Tibial nerve (tissue), 4 donors: ENCODE results near the gene NTRK3. TPM values are rescaled to one million over a fixed set of nuclear protein-coding genes. Genes with fewer than 3 reads are reported as not detected.
"Not testable (repeated sequence)": the region's sequence is repeated elsewhere in the genome, so short reads cannot be mapped to it uniquely, and the experiment has no call there.

Source experiments
- DNase-seq, 2 donors: peaks; one replicate each; pipeline ENCODE4 v3.0.0-alpha.2; 2019; ENCODE audit warnings: low spot score in 2 of 2
- H3K27ac ChIP-seq, 4 donors: fragments of 200-600 bp; sonication (generic) in 3 of 4; one replicate each; pipeline ENCODE4 v1.5.1; 2017 to 2019; ENCODE audit warnings: mild to moderate bottlenecking in 1 of 4
- H3K27me3 ChIP-seq, 2 donors: fragments of 200-600 bp; sonication (generic) in 1 of 2; one replicate each; pipeline versions ENCODE4 v1.5.1 to v1.6.0; 2017 to 2019
- H3K36me3 ChIP-seq, 3 donors: fragments of 200-600 bp; sonication (generic); one replicate each; pipeline ENCODE4 v1.5.1; 2018 to 2019
- H3K4me1 ChIP-seq, 4 donors: fragments of 200-600 bp; sonication (generic) in 3 of 4; one replicate each; pipeline ENCODE4 v1.5.1; 2017 to 2019
- H3K4me3 ChIP-seq, 4 donors: fragments of 200-600 bp; sonication (generic) in 3 of 4; one replicate each; pipeline ENCODE4 v1.5.1; 2017 to 2019; ENCODE audit warnings: mild to moderate bottlenecking in 1 of 4, moderate library complexity in 1 of 4
- H3K9me3 ChIP-seq, 4 donors: fragments of 200-600 bp; sonication (generic) in 3 of 4; one replicate each; pipeline ENCODE4 v1.5.1; 2017 to 2019
- EP300 ChIP-seq, 2 donors: sonication (generic); formaldehyde crosslinking; IDR thresholded peaks; one replicate each; pipeline ENCODE4 v1.6.1; 2017; ENCODE audit warnings: antibody characterized with exemption in 2 of 2, mild to moderate bottlenecking in 1 of 2
- POLR2A ChIP-seq, 2 donors: fragments of 450-650 bp; IDR thresholded peaks; one replicate each; pipeline ENCODE4 v1.6.1; 2017; ENCODE audit warnings: antibody characterized with exemption in 2 of 2, mild to moderate bottlenecking in 2 of 2, moderate library complexity in 2 of 2
- WGBS, 2 donors: methylation state at CpG; one replicate each; pipeline ENCODE4 v1.1.5; 2018; 5-methylcytosine and 5-hydroxymethylcytosine counted together
- total RNA-seq, 4 donors: library from RNA; depleted of rRNA; stranded (reverse); fragments of >200 nt; gene quantifications; one replicate each; pipeline ENCODE4 v1.1.0, GENCODE V29; 2016
- TF ChIP-seq, protein P1 (sequence below), 5 experiments: fragments of 200-600 bp in 3 of 5; fragments of 450-650 bp in 2 of 5; sonication (generic) in 3 of 5; IDR thresholded peaks; one replicate each; pipeline ENCODE4 v1.5.1; 2016 to 2019; ENCODE audit warnings: antibody characterized with exemption in 5 of 5, mild to moderate bottlenecking in 3 of 5, moderate library complexity in 2 of 5

Gene NTRK3
- total RNA-seq, 4 donors from 2014 or later, result 53.4 to 85.9 (median 83.6) TPM

- Histone ChIP-seq H3K27ac (no peak overlapping the region), H3K27me3 (no peaks in the 10 kb centered on the region), H3K4me3 (no peak overlapping the region), H3K4me1 (peaks cover 0 to 4% (median 0%) of the 10 kb centered on the region in 4 donors), H3K9me3 (no peaks in the 10 kb centered on the region), H3K36me3 (peaks cover 0 to 7% (median 0%) of the 10 kb centered on the region in 3 donors)
- DNase-seq, result no peak
- TF ChIP-seq EP300 (IDR thresholded peaks at IDR 0.05) (no peak), POLR2A (IDR thresholded peaks at IDR 0.05) (no peak)
- TF ChIP-seq, protein P1, sequence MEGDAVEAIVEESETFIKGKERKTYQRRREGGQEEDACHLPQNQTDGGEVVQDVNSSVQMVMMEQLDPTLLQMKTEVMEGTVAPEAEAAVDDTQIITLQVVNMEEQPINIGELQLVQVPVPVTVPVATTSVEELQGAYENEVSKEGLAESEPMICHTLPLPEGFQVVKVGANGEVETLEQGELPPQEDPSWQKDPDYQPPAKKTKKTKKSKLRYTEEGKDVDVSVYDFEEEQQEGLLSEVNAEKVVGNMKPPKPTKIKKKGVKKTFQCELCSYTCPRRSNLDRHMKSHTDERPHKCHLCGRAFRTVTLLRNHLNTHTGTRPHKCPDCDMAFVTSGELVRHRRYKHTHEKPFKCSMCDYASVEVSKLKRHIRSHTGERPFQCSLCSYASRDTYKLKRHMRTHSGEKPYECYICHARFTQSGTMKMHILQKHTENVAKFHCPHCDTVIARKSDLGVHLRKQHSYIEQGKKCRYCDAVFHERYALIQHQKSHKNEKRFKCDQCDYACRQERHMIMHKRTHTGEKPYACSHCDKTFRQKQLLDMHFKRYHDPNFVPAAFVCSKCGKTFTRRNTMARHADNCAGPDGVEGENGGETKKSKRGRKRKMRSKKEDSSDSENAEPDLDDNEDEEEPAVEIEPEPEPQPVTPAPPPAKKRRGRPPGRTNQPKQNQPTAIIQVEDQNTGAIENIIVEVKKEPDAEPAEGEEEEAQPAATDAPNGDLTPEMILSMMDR (IDR thresholded peaks at IDR 0.05), result no peak
- 78 to 83% methylated on average over 2 of the region's 2 CpGs for WGBS, 2 donors
These were observed 183.2 kb downstream of the NTRK3 start for GRCh38 chr15:88073391-88073691.

DNA sequence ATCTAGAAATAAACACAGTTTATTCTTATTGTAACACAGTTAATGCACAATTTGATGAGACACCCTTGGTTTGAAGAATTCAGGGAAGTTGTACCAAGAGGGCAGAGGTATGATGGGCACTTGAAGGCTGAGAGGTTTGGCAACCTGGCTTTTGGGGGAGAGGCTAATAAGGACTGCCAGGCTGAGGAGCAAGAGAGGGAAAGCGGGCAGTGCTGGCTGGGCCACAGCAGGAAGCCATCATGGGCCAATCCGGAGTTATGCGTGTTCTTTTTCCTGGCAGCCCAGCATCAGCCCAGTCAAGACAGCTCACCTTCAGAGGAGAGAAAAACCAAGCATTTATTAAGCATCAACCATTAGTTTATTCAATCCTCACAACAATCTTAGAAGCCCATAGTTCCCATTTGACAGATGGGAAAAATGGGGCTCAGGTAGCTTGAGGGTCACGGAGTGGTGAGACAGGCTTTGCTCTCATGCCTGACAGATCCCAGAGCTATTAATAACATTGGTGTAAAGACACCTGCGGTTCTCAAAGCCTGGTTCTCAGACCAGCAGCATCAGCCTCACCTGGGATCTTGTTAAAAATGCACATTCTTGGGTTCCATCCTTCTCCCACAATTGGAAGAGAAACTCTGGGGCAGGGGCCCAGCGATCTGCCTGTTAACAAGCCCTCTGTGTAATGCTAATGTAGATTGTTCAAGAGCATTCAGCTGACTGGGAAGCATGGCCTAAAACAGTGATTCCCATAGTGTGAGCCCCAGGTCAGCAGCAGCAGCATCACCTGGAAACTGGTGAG lies 183.7 kb downstream of the NTRK3 start:
- H3K27ac ChIP-seq, result peak overlapping the region in 1 of 4 donors; percentile 3
- H3K27me3 ChIP-seq, result no peaks in the 10 kb centered on the region

DNA sequence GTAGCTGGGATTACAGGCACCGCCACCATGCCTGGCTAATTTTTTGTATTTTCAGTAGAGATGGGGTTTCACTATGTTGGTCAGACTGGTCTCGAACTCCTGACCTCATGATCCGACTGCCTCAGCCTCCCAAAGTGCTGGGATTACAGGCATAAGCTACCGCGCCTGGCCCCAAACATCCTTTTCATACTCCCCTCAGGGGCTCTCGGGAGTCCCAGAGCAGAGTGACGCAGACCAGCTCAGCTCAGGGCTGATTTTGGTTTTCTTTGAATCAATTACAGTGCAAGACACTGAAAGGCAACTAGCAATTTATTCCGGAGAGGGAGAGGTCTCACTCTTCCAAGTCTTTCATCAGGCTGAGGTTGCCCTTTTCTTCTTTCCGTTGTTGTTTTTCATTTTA lies 184.4 kb downstream of the NTRK3 start:
- TF ChIP-seq EP300 (IDR thresholded peaks at IDR 0.05), result peak in 1 of 2 donors; percentile 31
- DNase-seq, result not testable (repeated sequence)

More for the DNA sequence above, 183.7 kb downstream of the NTRK3 start:
- H3K4me3 ChIP-seq, result no peak overlapping the region
- H3K4me1 ChIP-seq, result peaks cover 0 to 4% (median 0%) of the 10 kb centered on the region in 4 donors
- 75 to 79% methylated on average over 6 of the region's 6 CpGs for WGBS, 2 donors
- no peak for DNase-seq
- no peak for TF ChIP-seq EP300 (IDR thresholded peaks at IDR 0.05)
- TF ChIP-seq POLR2A (IDR thresholded peaks at IDR 0.05), result no peak
- TF ChIP-seq, protein P1 (IDR thresholded peaks at IDR 0.05), result no peak
- H3K9me3 ChIP-seq, result no peaks in the 10 kb centered on the region
- H3K36me3 ChIP-seq, result peaks cover 0 to 7% (median 0%) of the 10 kb centered on the region in 3 donors

GRCh38 chr15:88071141-88071540 lies 185.4 kb downstream of the NTRK3 start:
- WGBS, 2 donors, result 84 to 88% methylated on average over 5 to 6 of the region's 6 CpGs
- H3K27me3 ChIP-seq, result no peaks in the 10 kb centered on the region

More for the DNA sequence above, 184.4 kb downstream of the NTRK3 start:
- H3K9me3 ChIP-seq, H3K36me3 ChIP-seq, H3K27me3 ChIP-seq, H3K4me3 ChIP-seq, H3K27ac ChIP-seq, H3K4me1 ChIP-seq: not testable (repeated sequence)
- WGBS, 2 donors, result 58 to 72% methylated on average over 9 of the region's 9 CpGs

GRCh38 chr15:88069561-88069960 lies 187.0 kb downstream of the NTRK3 start:
- 87 to 88% methylated on average over 6 of the region's 6 CpGs for WGBS, 2 donors
- no peak overlapping the region for H3K4me3 ChIP-seq
- no peaks in the 10 kb centered on the region for H3K4me1 ChIP-seq
- no peak for TF ChIP-seq EP300 (IDR thresholded peaks at IDR 0.05)
- TF ChIP-seq POLR2A (IDR thresholded peaks at IDR 0.05), result no peak
- TF ChIP-seq, protein P1 (IDR thresholded peaks at IDR 0.05), result no peak
- no peaks in the 10 kb centered on the region for H3K27me3 ChIP-seq
- no peaks in the 10 kb centered on the region for H3K9me3 ChIP-seq
- no peak for DNase-seq
- H3K27ac ChIP-seq, result no peak overlapping the region
- peaks cover 0 to 15% (median 0%) of the 10 kb centered on the region in 3 donors for H3K36me3 ChIP-seq

More at GRCh38 chr15:88071141-88071540, 185.4 kb downstream of the NTRK3 start:
- Histone ChIP-seq H3K4me3 (no peak overlapping the region), H3K36me3 (peaks cover 0 to 14% (median 0%) of the 10 kb centered on the region in 3 donors), H3K27ac (no peak overlapping the region), H3K9me3 (no peaks in the 10 kb centered on the region), H3K4me1 (no peaks in the 10 kb centered on the region)
- no peak for TF ChIP-seq POLR2A (IDR thresholded peaks at IDR 0.05)
- TF ChIP-seq, protein P1 (IDR thresholded peaks at IDR 0.05), result no peak
- no peak for TF ChIP-seq EP300 (IDR thresholded peaks at IDR 0.05)
- no peak for DNase-seq
